Kidney epithelial cell (primary cell): ENCODE results near the gene IL1RAPL1. TPM values are rescaled to one million over a fixed set of nuclear protein-coding genes. Genes with fewer than 3 reads are reported as not detected.

ENCODE experiments used
- DNase-seq: peaks from one replicate; pipeline ENCODE4 v3.0.0-alpha.2; 2010; ENCODE audit warnings: low read depth
- H3K27me3 ChIP-seq: 2 replicates; pipeline ENCODE4 v1.6.0; 2011; ENCODE audit warnings: low read length; ENCODE audit not compliant: control insufficient read depth, insufficient read depth
- H3K36me3 ChIP-seq: 2 replicates; pipeline ENCODE4 v1.5.1; 2011; ENCODE audit warnings: low read length; ENCODE audit not compliant: control insufficient read depth, insufficient read depth
- H3K4me3 ChIP-seq: 2 replicates; pipeline ENCODE4 v1.5.1; 2011; ENCODE audit warnings: low read depth, mild to moderate bottlenecking, control low read depth, low read length
- CTCF ChIP-seq: IDR thresholded peaks from 2 replicates; pipeline ENCODE4 v1.5.1; 2011; ENCODE audit warnings: mild to moderate bottlenecking, moderate library complexity, low read length, control low read depth, inconsistent platforms; ENCODE audit not compliant: insufficient read depth, poor library complexity, severe bottlenecking
- total RNA-seq: library from RNA; depleted of rRNA; stranded (reverse); fragments of >200 nt; gene quantifications from 2 replicates; pipeline ENCODE4 v1.2.3, GENCODE V29; 2015

Gene IL1RAPL1
- total RNA-seq, 1 donor from 2014 or later: not detected

- no peaks in the 10 kb centered on the region for H3K27me3 ChIP-seq
- DNase-seq: no peak
- no peak for TF ChIP-seq CTCF
- H3K36me3 ChIP-seq: no peaks in the 10 kb centered on the region
- H3K4me3 ChIP-seq: no peak overlapping the region
Observed at GRCh38 chrX:29665532-29665931, 1078.3 kb downstream of the IL1RAPL1 start.

GRCh38 chrX:29666366-29666765 lies 1079.1 kb downstream of the IL1RAPL1 start:
- Histone ChIP-seq H3K36me3 (no peaks in the 10 kb centered on the region), H3K4me3 (no peak overlapping the region), H3K27me3 (no peaks in the 10 kb centered on the region)
- TF ChIP-seq CTCF: no peak
- no peak for DNase-seq

DNA sequence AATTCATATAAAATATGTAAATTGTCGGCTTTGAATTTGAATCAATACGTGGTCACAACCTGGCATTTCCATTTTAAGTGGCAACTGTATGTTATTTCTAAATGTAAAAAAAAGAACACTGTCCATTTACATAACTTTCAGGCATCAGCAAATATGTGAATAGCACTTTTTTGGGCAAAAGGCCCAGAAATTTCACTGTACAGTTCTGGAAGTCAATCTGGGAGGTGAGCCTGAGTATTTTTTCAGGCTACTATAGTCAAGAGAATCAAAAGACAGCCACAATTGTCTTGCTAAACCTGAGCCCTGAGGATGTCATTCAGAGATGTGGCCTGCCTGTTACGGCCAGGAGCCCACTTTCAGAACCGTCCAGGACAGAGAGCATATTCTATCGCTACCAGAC lies 1084.2 kb downstream of the IL1RAPL1 start:
- TF ChIP-seq CTCF: no peak
- no peak for DNase-seq
- no peak overlapping the region for H3K4me3 ChIP-seq
- no peaks in the 10 kb centered on the region for H3K36me3 ChIP-seq
- H3K27me3 ChIP-seq: no peaks in the 10 kb centered on the region

DNA sequence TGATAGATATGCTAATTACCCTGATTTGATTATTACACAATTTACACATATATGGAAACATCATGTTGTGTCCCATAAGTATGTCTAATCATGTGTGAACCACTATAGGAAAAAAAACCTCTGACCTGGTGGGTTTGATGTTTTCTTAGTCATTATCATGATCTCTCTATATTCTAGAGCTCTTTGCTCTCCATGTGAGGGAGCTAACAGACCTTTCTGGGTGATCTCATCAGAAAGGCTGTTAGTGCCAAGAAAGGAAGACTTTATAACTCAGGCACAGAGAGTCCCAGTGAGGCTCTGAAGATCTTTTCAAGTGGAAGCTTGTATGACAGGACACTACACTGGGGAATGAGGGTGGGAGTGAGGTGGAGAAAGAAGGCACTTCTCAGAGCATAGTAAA lies 1100.4 kb downstream of the IL1RAPL1 start:
- H3K36me3 ChIP-seq: no peaks in the 10 kb centered on the region
- no peak for TF ChIP-seq CTCF
- H3K27me3 ChIP-seq: no peaks in the 10 kb centered on the region
- no peak overlapping the region for H3K4me3 ChIP-seq
- no peak for DNase-seq

GRCh38 chrX:29690061-29690460 lies 1102.8 kb downstream of the IL1RAPL1 start:
- DNase-seq: no peak
- no peaks in the 10 kb centered on the region for H3K36me3 ChIP-seq
- TF ChIP-seq CTCF: no peak
- no peak overlapping the region for H3K4me3 ChIP-seq
- no peaks in the 10 kb centered on the region for H3K27me3 ChIP-seq

GRCh38 chrX:29691044-29691443 lies 1103.8 kb downstream of the IL1RAPL1 start:
- DNase-seq: no peak
- H3K27me3 ChIP-seq: no peaks in the 10 kb centered on the region
- TF ChIP-seq CTCF: no peak
- H3K36me3 ChIP-seq: no peaks in the 10 kb centered on the region
- H3K4me3 ChIP-seq: no peak overlapping the region
